Stimulated activated CD4-positive, alpha-beta T cell treated with anti-CD3 and anti-CD28 coated beads, Interleukin-4, amount 100 ng/mL, for 24 hours (primary cell): ENCODE measurements around the gene PGAM5.
"Not testable (repeated sequence)": the region's sequence is repeated elsewhere in the genome, so short reads cannot be mapped to it uniquely, and the experiment has no call there.

Experiments used
- DNase-seq: peaks from one replicate; pipeline ENCODE4 v3.0.0-alpha.2; 2020

The PGAM5 gene

GRCh38 chr12:132758825-132759224, 48.2 kb downstream of the PGAM5 start:
- not testable (repeated sequence) for DNase-seq

- DNase-seq = no peak
Measured at GRCh38 chr12:132759359-132759758, 48.7 kb downstream of the PGAM5 start.

GRCh38 chr12:132761032-132761920, 50.6 kb downstream of the PGAM5 start, which contains the start of gene ANKLE2:
TSS of gene ANKLE2 (minus strand) at chr12:132761832. CDS start at chr12:132761798, 34 bp downstream.
- DNase-seq = peak; percentile 78

- peak; percentile 85 for DNase-seq
Measured at GRCh38 chr12:132761921-132762583, 51.4 kb downstream of the PGAM5 start.

- DNase-seq = no peak
Measured at GRCh38 chr12:132764231-132764630, 53.6 kb downstream of the PGAM5 start.

GRCh38 chr12:132765361-132765760, 54.7 kb downstream of the PGAM5 start:
- no peak for DNase-seq

- DNase-seq = no peak
Measured at GRCh38 chr12:132766380-132767085, 55.9 kb downstream of the PGAM5 start.

- peak; percentile 41 for DNase-seq
Measured at GRCh38 chr12:132771126-132771838, 60.6 kb downstream of the PGAM5 start.
